ENCODE measurements around the gene RGPD8.
"Not testable (repeated sequence)": the region's sequence is repeated elsewhere in the genome, so short reads cannot be mapped to it uniquely, and the experiment has no call there.

GRCh38 chr2:112438603-112439261, 5.3 kb upstream of the RGPD8 start:
- TF ChIP-seq CTCF, POLR2A (IDR thresholded peaks at IDR 0.05): not testable (repeated sequence)

Data from ovary (tissue), 3 donors.